NCI-H748 (cell line): ENCODE results near the gene PCSK4.
"Not testable (repeated sequence)": the region's sequence is repeated elsewhere in the genome, so short reads cannot be mapped to it uniquely, and the experiment has no call there.

Experiments
- DNase-seq: peaks from one replicate; lab custom pipeline; 2025; ENCODE audit not compliant: unreplicated experiment; lab: John Stamatoyannopoulos, UW

PCSK4 gene

DNA sequence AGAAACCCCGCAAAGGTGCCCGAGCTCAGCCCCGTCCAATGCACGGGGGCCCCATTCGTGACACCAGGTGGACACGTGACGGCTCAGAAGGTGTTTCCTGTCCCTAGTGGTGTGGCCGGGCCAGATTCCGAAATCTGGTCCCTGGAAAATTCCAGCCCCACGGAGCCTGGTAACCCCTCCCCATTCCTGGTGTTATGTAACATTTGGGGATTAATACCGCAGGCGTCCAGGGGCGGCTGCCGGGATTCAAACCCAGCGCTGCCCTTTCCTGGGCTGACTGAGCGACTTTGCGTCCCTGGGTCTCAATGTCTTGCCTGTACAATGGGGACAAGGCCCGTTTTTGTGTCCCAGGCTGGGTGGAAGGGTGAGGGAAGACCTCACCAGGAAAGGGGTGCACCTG lies 32.7 kb upstream of the PCSK4 start:
- no peak for DNase-seq

GRCh38 chr19:1522061-1522460 lies 31.9 kb upstream of the PCSK4 start:
- no peak for DNase-seq

- no peak for DNase-seq
Observed at GRCh38 chr19:1521636-1522035, 31.5 kb upstream of the PCSK4 start.

DNA sequence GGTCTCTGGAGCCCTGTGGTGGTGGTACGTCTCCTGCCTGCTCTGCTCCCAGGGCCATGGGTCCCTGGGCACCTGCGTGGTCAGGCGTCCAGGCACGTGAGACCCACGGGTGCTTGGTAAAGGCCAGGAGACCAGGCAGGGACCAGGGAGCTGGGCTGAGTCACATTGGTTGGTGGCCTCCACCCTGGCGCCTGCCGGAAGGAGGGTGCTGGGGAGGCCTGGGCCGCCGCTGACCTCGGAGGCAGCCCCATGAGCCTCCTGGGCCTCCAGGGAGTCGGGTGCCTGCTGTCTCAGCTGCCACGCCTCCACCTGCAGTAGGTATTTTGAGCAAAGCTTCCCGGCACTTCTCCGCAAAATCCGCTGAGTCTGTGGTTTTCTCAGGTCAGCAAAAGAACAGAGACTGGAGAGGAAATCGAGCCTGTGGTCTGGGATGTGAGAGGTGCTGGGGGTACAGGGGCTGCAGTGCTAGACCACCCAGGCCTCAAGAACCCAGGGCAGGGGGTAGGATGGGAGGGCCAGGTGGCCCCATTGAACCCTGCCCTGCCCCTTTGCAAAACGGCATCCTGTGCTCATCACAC lies 30.1 kb upstream of the PCSK4 start:
- DNase-seq: no peak

DNA sequence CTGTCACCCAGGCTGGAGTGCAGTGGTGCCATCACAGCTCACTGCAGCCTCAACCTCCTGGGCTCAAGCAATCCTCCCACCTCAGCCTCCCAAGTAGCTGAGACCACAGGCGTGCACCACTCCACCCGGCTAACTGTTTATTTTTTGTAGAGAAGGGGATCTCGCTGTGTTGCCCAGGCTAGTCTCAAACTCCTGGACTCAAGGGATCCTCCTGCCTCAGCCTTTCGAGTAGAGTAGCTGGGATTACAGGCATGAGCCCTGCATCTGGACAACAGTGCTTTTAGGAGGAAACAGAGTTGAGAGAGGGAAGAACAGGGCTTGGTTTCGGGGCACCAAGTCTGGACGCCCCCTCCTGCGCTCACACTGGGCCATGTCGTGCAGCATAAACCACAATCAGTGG lies 29.7 kb upstream of the PCSK4 start:
- DNase-seq: not testable (repeated sequence)

DNA sequence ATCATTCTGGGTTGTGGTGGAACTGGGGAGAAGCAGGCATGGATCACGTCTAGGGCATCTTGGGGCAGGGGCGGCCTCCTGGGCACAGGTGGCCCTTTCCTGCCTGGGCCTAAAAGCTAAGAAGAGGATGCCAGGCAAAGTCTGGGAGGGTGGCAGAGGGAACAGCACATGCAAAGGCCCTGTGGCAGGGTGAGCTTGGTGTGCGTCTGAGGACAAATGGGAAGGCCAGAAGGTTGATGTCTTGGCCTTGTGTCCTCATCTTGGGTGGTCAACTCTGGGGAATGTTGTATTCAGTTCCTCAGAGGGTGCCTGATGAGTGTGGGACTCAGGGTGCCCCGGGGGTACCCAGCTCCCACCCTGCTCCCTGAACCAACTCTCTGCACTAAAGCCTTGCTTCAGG lies 28.3 kb upstream of the PCSK4 start:
- no peak for DNase-seq

GRCh38 chr19:1516395-1516753 lies 26.2 kb upstream of the PCSK4 start:
- peak; percentile 51 for DNase-seq

DNA sequence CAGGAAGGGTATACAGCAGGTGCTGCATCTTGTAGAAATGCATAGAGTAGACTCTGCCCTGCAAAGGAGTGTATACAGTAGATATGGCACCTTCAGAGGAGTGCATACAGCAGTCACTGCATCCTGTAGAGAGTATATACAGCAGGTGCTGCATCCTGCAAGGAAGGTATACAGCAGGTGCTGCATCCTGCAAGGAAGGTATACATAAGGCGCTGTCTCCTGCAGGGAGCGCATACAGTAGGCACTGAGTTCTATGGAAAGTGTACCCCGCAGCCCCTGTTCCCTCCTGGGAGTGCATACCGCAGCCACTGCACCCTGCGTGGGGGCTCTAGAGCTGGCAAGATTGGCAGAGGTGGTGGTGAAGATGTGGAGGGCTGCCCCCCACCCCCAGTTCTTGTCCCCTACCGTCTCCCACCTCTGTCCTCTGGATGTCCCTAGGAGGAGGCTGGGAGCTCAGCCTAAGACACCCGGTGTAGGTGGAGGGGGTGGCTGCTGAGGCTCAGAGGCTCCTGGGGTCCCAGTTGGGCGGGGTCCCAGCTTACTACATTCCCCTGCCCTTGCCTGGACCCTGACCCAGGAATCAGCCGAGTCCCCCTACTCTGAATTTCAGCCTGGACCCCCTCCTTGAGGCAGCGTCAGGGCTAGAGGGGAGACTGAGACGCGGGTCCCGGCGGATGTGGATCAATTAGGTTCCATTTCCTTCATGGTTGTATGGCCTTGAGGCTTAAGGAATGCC lies 25.0 kb upstream of the PCSK4 start:
- DNase-seq: no peak

DNA sequence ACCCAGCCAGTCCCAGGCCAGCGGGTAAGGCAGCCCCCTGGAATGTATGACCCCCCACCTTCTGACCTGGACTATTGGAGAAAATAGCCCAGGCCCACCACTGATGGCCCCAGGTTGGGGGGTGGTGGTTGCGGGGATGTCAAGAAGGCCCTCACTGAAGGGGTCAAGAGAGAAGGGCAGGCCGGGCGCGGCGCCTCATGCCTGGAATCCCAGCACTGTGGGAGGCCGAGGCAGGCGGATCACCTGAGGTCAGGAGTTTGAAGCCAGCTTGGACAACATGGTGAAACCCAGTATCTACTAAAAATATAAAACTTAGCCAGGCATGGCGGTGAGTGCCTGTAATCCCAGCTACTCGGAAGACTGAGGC lies 24.1 kb upstream of the PCSK4 start:
- no peak for DNase-seq

DNA sequence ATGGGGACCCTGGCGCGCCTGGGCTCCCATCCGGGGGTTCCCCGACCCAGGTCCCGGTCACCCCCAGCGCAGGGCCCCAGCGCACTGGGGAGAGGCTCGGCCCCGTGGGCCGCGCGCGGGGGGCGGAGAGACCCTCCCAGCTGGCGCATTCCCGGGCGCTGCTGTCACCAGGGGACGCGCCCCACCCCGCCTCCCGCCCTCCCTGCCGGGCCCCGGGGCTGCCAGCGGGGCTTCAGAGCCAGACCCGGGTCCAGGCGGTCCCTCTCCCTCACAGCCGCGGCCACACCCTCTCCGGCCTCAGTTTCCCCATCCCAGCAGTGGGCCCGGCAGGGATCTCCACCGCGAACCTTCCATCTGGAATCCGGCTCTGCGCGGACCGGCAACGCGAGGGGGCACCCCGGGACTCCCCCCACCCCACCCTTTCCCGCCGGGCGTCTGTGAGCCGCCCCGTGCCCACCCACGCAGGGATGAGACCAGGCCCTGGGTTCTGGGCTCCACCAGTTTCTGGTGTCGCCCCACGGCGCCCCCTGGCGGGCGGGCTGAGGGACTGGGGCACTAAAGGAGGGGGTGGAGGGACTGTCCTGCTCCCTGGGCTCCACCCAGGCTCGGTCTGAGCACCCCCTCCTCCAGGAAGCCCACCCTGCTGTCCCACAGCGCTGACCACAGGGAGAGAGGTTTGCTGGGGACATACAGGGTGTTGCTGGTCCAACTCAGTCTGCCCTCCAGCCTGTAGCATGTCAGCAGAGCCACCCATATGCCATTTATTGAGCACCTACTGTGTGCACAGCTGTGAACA lies 23.5 kb upstream of the PCSK4 start:
- DNase-seq: peak; percentile 44

DNA sequence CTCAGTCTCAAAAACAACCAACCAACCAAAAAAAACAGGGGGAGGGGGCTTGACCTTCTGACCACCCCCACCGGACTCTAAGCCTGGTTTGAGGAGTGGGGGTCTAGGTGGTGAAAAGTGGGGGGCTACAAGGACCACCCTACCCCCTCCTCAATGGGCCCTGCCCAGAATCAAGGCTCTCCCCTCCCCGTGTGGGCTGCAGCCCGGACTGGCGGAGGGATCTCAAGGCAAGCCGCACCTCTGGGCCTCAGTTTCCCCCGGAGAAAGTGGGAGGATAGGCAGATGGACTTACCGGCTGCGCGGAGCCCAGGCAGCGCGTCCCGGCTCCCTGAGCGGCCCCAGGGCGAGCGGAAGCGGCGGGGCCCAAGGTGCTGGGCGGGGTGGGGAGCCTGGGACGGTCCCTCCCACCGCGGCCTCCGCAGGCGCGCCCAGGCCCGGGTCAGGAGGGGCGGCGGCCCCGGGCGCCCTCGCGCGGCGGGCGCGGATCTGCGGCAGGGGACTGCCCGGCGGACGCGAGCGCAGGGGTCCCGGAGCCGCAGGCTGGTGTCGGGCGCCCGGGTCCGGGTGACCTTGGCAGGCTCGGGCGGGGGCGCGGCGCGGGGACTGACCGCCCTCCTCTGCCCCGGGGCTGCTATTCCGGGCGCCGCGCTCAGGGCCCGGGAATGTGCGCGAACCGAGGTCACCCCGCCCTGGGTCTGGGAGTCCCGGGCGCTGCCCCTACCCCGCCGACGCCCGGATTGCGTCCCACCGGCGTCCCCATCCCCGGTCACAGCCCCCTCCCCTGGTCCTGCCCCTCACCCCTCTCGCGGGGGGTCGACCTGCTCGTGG lies 22.7 kb upstream of the PCSK4 start, which contains the start of gene ADAMTSL5:
TSS of gene ADAMTSL5 (minus strand) at position 349 of the 828 bp plus-strand sequence. CDS start 2,076 bp downstream, outside the sequence.
- DNase-seq: peak; percentile 9

- no peak for DNase-seq
Observed at GRCh38 chr19:1511318-1512317, 21.5 kb upstream of the PCSK4 start.

GRCh38 chr19:1510807-1511206 lies 20.7 kb upstream of the PCSK4 start:
- no peak for DNase-seq

DNA sequence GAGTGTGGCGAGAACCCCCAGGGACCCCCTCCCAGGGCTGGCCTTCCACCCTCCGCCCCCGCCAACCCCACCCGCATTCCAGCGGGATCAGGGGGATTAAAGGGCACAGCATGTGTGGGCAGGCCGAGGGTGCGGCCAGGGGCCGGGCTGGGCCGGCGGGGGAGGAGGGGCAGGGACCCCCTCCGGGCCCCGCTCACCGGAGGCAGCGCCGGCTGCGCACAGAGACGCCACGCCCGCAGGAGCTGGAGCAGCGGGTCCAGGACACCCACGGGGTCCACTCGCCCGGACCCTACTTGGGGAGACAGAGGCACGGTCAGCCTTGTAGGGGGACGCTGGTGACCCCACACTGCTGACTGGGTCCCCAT lies 20.3 kb upstream of the PCSK4 start:
- DNase-seq: no peak

GRCh38 chr19:1509602-1510441 lies 19.7 kb upstream of the PCSK4 start:
- no peak for DNase-seq

- no peak for DNase-seq
Observed at GRCh38 chr19:1508507-1508856, 18.3 kb upstream of the PCSK4 start.

GRCh38 chr19:1507763-1508506 lies 17.8 kb upstream of the PCSK4 start:
- peak; percentile 95 for DNase-seq

DNA sequence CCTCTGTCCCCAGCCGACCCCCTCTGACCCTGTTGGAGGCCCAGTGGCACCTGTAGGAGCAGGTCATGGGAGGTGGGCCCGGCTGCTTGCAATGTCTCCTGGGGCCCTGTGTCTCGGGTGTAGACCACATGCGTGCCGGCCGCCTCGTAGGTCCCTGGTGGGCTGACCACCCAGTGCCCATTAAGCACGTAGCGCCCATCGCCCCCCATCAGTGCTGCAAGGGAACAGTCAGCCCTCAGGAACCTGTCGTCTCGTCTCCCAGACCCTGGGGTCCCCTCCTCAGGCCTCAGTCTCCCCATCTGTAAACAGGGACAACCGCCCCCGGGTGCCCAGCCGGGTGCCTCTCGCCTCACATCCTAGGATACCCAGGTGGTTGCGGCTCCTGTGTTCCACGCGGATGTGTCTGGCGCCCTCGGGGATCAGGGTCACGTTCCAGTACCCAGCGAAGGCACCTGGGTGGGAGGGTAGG lies 17.1 kb upstream of the PCSK4 start:
- no peak for DNase-seq
